Neural progenitor cell (in vitro differentiated cells): ENCODE results near the gene USP35. TPM values are rescaled to one million over a fixed set of nuclear protein-coding genes. Genes with fewer than 3 reads are reported as not detected.

Source experiments
- DNase-seq: peaks from one replicate; pipeline ENCODE4 v3.0.0-alpha.2; 2016; ENCODE audit warnings: low spot score
- H2AFZ ChIP-seq: fragments of 200-600 bp; sonication (generic); replicated peaks from 2 replicates; pipeline ENCODE4 v1.6.1; 2016; ENCODE audit warnings: antibody characterized with exemption
- H3F3A ChIP-seq: fragments of 200-600 bp; sonication (generic); 2 replicates; pipeline ENCODE4 v1.6.1; 2016; ENCODE audit warnings: antibody characterized with exemption, low read depth
- H3K27ac ChIP-seq: fragments of 200-600 bp; sonication (generic); 2 replicates; pipeline ENCODE4 v1.5.1; 2016; ENCODE audit warnings: mild to moderate bottlenecking
- H3K27me3 ChIP-seq: fragments of 200-600 bp; sonication (generic); 2 replicates; pipeline ENCODE4 v1.6.1; 2016; ENCODE audit warnings: mild to moderate bottlenecking, moderate library complexity
- H3K36me3 ChIP-seq: fragments of 200-600 bp; sonication (generic); 2 replicates; pipeline ENCODE4 v1.5.1; 2016
- H3K4me1 ChIP-seq: fragments of 200-600 bp; sonication (generic); 2 replicates; pipeline ENCODE4 v1.6.1; 2016; ENCODE audit warnings: mixed run types
- H3K4me2 ChIP-seq: fragments of 200-600 bp; sonication (generic); 2 replicates; pipeline ENCODE4 v1.6.1; 2016
- H3K4me3 ChIP-seq: fragments of 200-600 bp; sonication (generic); 2 replicates; pipeline ENCODE4 v1.5.1; 2016
- H3K79me2 ChIP-seq: fragments of 200-600 bp; sonication (generic); 2 replicates; pipeline ENCODE4 v1.6.1; 2016; ENCODE audit warnings: low read depth
- H3K9ac ChIP-seq: fragments of 200-600 bp; sonication (generic); 2 replicates; pipeline ENCODE4 v1.6.1; 2016
- H3K9me3 ChIP-seq: fragments of 200-600 bp; sonication (generic); 2 replicates; pipeline ENCODE4 v1.5.1; 2016; ENCODE audit warnings: low read depth
- H4K20me1 ChIP-seq: fragments of 200-600 bp; sonication (generic); 2 replicates; pipeline ENCODE4 v1.6.1; 2016; ENCODE audit warnings: low read depth
- H3K27ac Mint-ChIP-seq: 3 replicates; pipeline ENCODE4 v1.8.0; 2021; ENCODE audit warnings: mixed read lengths
- H3K27me3 Mint-ChIP-seq: 2 replicates; pipeline ENCODE4 v1.8.0; 2022; ENCODE audit warnings: low read depth, mild to moderate bottlenecking, inconsistent platforms, moderate library complexity, mixed read lengths; ENCODE audit not compliant: insufficient read depth
- H3K36me3 Mint-ChIP-seq: 3 replicates; pipeline ENCODE4 v1.8.0; 2021; ENCODE audit warnings: mixed read lengths
- H3K4me1 Mint-ChIP-seq: 3 replicates; pipeline ENCODE4 v1.8.0; 2021; ENCODE audit warnings: mixed read lengths
- H3K4me3 Mint-ChIP-seq: 3 replicates; pipeline ENCODE4 v1.8.0; 2021; ENCODE audit warnings: mild to moderate bottlenecking, moderate library complexity, mixed read lengths
- H3K9me3 Mint-ChIP-seq: 3 replicates; pipeline ENCODE4 v1.8.0; 2020; ENCODE audit warnings: mixed read lengths
- CTCF ChIP-seq: fragments of 200-600 bp; sonication (generic); IDR thresholded peaks from 2 replicates; pipeline ENCODE4 v1.5.1; 2017; ENCODE audit warnings: antibody characterized with exemption, mild to moderate bottlenecking
- EZH2 ChIP-seq: fragments of 200-600 bp; sonication (generic); IDR thresholded peaks from 2 replicates; pipeline ENCODE4 v1.6.1; 2017; ENCODE audit warnings: antibody characterized with exemption, mild to moderate bottlenecking, moderate library complexity
- EZH2phosphoT487 ChIP-seq: fragments of 200-600 bp; sonication (generic); IDR thresholded peaks from 2 replicates; pipeline ENCODE4 v1.6.1; 2017; ENCODE audit warnings: antibody characterized with exemption
- total RNA-seq: library from RNA; depleted of rRNA; stranded (reverse); fragments of >200 nt; gene quantifications from 2 replicates; pipeline ENCODE4 v1.2.3, GENCODE V29; 2015; ENCODE audit warnings: low replicate concordance

The USP35 gene
- total RNA-seq, 1 donor from 2014 or later, result 4.2 TPM

GRCh38 chr11:78179459-78180071 is 9.2 kb upstream of the USP35 start:
- Mint-ChIP-seq H3K4me3 (no peak overlapping the region), H3K27ac (no peak overlapping the region), H3K9me3 (no peaks in the 10 kb centered on the region), H3K36me3 (peaks cover 2% of the 10 kb centered on the region), H3K27me3 (peaks cover 4% of the 10 kb centered on the region), H3K4me1 (no peaks in the 10 kb centered on the region)
- no peaks in the 10 kb centered on the region for H3K9me3 ChIP-seq
- H3K4me1 ChIP-seq, result peaks cover 6% of the 10 kb centered on the region
- no peak overlapping the region for H3K9ac ChIP-seq
- no peak overlapping the region for H3K4me2 ChIP-seq
- no peak overlapping the region for H3K4me3 ChIP-seq
- no peak overlapping the region for H2AFZ ChIP-seq
- no peak for DNase-seq
- H3K27me3 ChIP-seq, result no peaks in the 10 kb centered on the region
- no peaks in the 10 kb centered on the region for H3F3A ChIP-seq
- no peaks in the 10 kb centered on the region for H4K20me1 ChIP-seq
- TF ChIP-seq EZH2phosphoT487 (no peak), CTCF (no peak), EZH2 (no peak)
- H3K36me3 ChIP-seq, result no peaks in the 10 kb centered on the region
- H3K27ac ChIP-seq, result no peak overlapping the region
- H3K79me2 ChIP-seq, result no peaks in the 10 kb centered on the region

- H3K9me3 Mint-ChIP-seq, result no peaks in the 10 kb centered on the region
- no peak for DNase-seq
- no peak for TF ChIP-seq EZH2phosphoT487
- no peak for TF ChIP-seq CTCF
- no peak for TF ChIP-seq EZH2
- no peaks in the 10 kb centered on the region for H4K20me1 ChIP-seq
- no peak overlapping the region for H2AFZ ChIP-seq
- H3K4me3 ChIP-seq, result no peak overlapping the region
- no peak overlapping the region for H3K27ac Mint-ChIP-seq
- H3F3A ChIP-seq, result no peaks in the 10 kb centered on the region
- no peaks in the 10 kb centered on the region for H3K36me3 ChIP-seq
- H3K4me1 ChIP-seq, result peaks cover 6% of the 10 kb centered on the region
- peaks cover 4% of the 10 kb centered on the region for H3K27me3 Mint-ChIP-seq
- H3K36me3 Mint-ChIP-seq, result peaks cover 2% of the 10 kb centered on the region
- no peak overlapping the region for H3K9ac ChIP-seq
- no peak overlapping the region for H3K4me2 ChIP-seq
- no peaks in the 10 kb centered on the region for H3K4me1 Mint-ChIP-seq
- no peaks in the 10 kb centered on the region for H3K9me3 ChIP-seq
- no peaks in the 10 kb centered on the region for H3K79me2 ChIP-seq
- no peak overlapping the region for H3K4me3 Mint-ChIP-seq
- H3K27ac ChIP-seq, result no peak overlapping the region
- no peaks in the 10 kb centered on the region for H3K27me3 ChIP-seq
These were observed 8.0 kb upstream of the USP35 start for GRCh38 chr11:78180751-78181150.

DNA sequence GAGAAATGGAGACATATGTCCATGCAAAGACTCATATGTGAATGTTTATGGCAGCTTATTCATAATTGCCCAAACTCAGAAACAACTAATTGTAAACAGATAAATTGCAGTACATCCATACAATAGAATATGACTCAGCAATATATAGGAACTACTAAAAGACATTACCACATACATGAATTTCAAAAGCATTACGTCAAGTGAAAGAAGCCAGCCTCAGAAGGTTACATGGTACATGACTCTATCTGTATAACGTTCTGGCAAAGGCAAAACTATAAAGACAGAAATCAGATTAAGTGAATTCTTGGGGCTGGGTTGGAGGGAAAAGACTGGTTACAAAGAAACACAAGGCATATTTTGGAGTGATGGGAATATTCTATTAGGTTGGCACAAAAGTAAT is 7.5 kb upstream of the USP35 start:
- TF ChIP-seq CTCF, result no peak
- TF ChIP-seq EZH2, result no peak
- no peak for TF ChIP-seq EZH2phosphoT487
- Histone ChIP-seq H3K4me2 (no peak overlapping the region), H3K4me3 (no peak overlapping the region), H3K36me3 (no peaks in the 10 kb centered on the region), H3K4me1 (peaks cover 6% of the 10 kb centered on the region), H2AFZ (no peak overlapping the region), H3K9ac (no peak overlapping the region), H3K27ac (no peak overlapping the region), H4K20me1 (no peaks in the 10 kb centered on the region), H3K9me3 (no peaks in the 10 kb centered on the region), H3F3A (no peaks in the 10 kb centered on the region), H3K27me3 (no peaks in the 10 kb centered on the region), H3K79me2 (no peaks in the 10 kb centered on the region)
- Mint-ChIP-seq H3K27me3 (peaks cover 4% of the 10 kb centered on the region), H3K27ac (no peak overlapping the region), H3K9me3 (no peaks in the 10 kb centered on the region), H3K4me1 (no peaks in the 10 kb centered on the region), H3K36me3 (peaks cover 2% of the 10 kb centered on the region), H3K4me3 (no peak overlapping the region)
- DNase-seq, result no peak
